Stimulated activated CD4-positive, alpha-beta T cell treated with anti-CD3 and anti-CD28 coated beads, TNF-alpha, amount 100 ng/mL, for 4 hours (primary cell): ENCODE measurements around the gene GLB1L2.

Source experiments
- DNase-seq, 3 experiments: peaks; one replicate each; pipeline ENCODE4 v3.0.0-alpha.2; 2020; ENCODE audit warnings: low read depth in 3 of 3

GLB1L2 gene

DNA sequence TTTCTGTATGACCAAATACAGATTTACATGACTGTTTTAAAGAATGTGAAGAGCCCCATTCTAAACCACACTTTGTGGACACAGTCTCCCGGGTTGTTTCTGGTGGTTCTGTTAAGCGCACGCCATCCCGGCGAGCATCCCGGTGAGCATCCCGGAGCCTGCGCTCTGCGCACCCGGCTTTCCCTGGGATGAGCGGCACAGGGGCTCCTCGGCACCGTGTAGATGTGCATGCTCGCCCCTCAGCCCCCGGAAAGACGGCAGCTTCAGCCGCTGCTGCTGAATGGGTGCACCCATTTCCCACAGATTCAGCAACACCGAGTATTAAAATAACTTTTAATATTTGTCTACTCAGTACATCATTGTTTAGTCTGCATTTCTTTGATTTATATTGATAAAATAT, 36.0 kb downstream of the GLB1L2 start:
- DNase-seq: no peak

DNA sequence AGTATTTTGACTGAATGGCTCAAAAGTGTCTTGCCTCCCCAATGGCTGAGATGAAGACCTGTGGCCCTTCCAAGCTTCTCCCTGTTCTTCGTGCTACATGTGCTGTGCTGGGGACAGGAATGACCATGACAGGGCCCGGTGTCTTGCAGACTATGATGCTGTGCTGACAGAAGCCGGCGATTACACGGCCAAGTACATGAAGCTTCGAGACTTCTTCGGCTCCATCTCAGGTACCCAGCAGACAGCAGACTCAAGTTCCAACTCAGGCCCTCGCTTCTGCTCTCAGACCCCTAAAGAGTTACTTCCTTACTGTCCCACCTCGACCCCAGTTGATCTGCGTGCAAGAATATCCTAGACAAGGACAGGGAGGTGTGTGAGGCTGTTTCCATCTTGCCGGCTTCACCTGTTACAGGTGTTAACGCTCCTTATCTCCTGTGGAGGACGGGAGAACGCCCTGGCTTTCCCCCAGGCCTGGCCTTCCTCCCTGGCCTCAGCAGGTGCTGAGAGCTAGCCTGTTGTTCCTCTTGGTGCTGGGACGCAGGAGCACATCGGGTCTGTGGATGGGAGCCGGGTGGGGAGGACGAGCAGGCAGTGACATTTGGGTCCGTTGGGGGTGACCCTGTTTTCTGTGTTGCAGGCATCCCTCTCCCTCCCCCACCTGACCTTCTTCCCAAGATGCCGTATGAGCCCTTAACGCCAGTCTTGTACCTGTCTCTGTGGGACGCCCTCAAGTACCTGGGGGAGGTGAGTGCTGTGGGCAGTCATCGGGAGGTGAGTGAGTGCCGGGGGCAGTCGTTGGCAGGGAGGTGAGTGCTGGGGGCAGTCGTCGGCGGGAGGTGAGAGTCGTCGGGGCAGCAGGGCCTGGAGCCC, 38.1 kb downstream of the GLB1L2 start:
- DNase-seq: no peak

DNA sequence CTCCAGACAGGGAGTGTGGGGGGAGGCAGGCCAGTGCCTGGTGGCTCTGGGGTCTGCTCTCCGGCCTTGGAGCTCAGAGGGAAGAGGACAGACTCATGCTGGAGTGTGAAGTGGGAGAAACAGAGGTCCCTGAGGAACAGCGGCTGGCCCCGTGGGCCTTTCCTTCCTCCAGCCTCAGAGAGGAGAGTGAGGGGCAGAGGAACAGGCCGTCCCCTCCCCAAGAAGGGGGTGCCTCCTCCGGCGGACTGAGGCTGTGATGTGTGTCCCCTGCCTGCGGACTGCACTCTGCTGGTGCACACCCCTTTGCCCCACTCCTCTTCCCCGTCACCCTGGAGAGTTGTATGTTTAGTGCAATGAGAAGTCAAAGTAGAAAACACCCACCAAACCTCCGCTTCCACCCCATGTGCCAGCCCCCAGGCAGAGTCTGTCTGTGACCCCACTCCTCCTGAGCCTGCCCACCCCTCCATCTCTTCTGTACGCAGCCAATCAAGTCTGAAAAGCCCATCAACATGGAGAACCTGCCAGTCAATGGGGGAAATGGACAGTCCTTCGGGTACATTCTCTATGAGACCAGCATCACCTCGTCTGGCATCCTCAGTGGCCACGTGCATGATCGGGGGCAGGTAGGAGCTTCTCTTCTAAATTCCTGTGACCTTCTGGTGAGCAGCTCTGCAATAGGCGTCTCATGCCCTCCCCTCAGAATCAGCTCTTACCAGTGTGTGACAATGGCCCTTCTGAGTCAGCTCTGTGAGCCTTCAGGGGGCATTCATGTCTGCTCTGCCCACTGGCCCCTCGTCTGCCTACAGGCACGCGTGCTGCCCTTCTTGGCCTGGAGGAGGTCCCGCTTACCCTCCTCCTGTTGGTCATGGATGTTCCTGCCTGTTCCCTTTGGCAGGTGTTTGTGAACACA, 39.0 kb downstream of the GLB1L2 start:
- DNase-seq: no peak

DNA sequence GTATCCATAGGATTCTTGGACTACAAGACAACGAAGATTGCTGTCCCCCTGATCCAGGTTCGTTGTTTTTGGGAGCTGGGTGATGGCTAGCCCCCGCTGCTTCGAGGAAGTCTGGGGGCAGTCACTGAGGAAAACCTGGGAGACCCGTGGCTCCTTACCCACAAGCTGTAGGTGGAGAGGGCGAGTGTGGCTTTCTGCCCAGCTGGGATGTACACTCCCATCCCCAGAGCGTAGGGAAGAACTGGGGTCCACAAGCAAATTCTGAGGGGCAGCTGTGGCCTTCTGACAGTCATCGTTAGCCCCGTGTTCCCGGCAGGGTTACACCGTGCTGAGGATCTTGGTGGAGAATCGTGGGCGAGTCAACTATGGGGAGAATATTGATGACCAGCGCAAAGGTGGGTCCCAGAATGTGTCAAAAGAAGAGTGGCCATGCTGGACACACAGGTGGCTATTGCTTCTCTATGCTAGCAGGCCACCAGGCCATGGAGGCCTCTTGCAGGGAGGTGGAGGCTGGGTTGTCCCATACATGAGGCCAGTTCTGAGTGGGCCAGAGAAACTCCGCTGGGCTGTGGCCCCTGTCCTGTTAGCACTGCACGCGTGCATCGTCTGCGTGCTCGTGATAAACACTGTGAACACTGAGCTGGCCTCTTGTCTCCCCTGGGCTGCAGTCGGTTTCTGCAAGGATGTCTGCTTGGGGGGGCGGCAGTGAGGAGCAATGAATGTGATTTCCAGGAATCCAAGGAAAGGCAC, 39.8 kb downstream of the GLB1L2 start:
- DNase-seq: no peak

DNA sequence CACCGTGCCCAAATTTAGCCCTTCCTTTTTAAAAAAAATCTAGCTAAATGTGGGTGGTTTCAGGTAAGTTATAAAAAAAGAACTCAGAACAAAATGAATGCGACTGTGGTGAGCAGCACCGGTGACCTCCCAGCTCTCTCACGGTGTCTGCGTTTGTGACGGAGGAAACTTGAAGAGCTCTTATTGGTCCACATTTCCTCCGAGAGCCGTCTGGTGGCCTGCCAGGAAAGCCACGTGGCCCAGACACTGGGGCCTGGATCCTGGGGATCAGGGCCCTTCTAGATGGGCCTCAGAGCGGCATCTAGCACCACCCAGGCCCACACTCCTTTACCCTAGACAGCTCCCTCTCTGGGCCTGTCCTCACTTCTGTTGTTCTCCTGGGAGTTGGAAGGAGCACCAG, 40.7 kb downstream of the GLB1L2 start:
- DNase-seq: no peak

DNA sequence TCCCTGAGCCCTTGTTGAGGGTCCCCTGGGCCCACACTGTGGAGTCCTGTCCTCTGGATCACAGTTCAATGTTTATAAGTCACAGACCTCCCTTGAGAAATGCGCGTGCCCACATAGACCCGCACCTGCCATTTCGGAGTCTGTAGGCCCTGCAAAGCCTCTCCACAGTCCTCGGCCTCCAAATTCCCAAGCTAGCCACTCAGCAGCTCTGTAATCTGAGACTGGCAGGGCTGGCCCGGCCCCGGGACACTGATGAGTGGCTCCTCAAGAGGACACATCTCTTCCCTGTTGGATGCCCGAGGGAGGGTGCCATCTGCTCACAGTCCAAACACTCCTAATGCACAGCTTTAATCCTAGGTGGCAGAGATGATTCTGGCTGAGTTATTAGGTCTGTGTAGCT, 41.2 kb downstream of the GLB1L2 start:
- no peak for DNase-seq

- DNase-seq: no peak
Measured at GRCh38 chr11:134373591-134374052, 41.8 kb downstream of the GLB1L2 start.

GRCh38 chr11:134374171-134374570, 42.4 kb downstream of the GLB1L2 start:
- DNase-seq: no peak

- no peak for DNase-seq
Measured at GRCh38 chr11:134374891-134375550, 43.2 kb downstream of the GLB1L2 start.

- no peak for DNase-seq
Measured at GRCh38 chr11:134376150-134376921, 44.5 kb downstream of the GLB1L2 start.

GRCh38 chr11:134377876-134378275, 46.1 kb downstream of the GLB1L2 start:
- no peak for DNase-seq

GRCh38 chr11:134379241-134379640, 47.5 kb downstream of the GLB1L2 start:
- no peak for DNase-seq

GRCh38 chr11:134380229-134380628, 48.4 kb downstream of the GLB1L2 start:
- no peak for DNase-seq

DNA sequence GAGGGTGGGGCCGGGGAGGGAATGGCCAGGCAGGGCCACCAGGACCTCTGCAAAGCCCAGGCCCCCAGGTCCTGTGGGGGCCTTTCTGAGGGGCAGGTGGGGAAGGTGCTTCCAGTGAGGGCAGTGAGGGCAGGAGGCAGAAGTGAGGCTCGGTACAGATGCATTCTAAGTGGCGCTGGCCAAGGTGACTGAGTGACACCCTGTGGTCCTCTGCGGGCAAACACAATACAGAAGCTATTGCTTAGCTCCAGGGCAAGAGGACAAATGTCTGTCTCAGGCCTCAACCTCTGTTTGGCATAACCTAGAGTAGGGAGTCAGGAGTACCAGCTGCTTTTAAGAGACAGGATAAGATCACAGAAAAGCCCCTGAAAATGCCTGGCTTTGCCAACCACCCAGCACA, 49.0 kb downstream of the GLB1L2 start:
- DNase-seq: no peak

DNA sequence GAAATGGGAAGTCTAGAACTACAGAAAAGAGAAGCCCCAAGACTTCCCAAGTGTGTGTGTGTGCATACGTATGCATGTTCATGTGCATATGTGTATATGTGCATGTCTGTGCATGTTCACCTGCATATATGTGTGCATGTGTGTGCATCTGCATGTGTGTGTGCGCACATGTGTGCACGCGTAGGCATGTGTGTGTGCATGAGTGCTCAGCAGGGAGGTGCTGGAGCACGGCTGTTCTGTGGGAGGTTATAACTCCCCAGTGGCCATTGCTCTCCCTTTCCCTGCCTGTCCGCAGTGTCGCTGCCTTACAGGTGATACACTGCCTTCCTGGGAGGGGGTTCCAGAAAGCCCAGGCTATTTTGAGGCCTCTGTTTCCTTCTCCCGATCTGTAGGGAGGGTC, 50.5 kb downstream of the GLB1L2 start:
- no peak for DNase-seq

- no peak for DNase-seq
Measured at GRCh38 chr11:134382830-134383229, 51.0 kb downstream of the GLB1L2 start.

DNA sequence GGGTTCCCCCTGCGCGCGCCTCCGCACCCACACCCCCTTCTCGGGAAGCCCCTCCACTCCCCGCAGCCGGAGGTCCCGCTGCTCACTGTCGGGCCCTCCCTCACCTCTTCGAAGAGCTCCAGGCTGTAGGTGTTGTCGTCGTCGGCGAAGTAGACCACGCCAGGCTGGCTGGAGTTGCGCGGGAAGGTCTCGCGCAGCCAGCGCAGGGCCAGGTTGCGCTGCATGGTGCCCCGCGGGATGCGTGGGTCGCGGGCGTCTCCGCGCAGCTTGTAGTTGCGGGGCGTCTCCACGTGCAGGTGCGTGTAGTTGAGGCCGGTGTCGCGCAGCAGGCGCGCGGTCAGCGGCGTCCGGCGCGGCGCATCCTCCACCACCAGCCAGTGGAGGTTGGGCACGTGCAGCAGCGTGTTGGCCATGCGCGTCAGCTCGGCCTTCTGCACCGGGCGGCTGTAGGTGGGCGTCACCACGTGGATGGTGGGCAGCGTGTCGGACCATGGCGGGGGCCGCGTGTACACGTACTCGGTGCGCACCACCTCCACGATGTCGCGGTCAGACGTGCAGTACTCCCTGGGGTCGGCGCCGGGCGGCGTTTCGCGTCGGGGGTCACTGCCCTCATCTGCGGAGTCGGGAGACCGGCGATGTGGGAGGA, 51.9 kb downstream of the GLB1L2 start:
- no peak for DNase-seq

DNA sequence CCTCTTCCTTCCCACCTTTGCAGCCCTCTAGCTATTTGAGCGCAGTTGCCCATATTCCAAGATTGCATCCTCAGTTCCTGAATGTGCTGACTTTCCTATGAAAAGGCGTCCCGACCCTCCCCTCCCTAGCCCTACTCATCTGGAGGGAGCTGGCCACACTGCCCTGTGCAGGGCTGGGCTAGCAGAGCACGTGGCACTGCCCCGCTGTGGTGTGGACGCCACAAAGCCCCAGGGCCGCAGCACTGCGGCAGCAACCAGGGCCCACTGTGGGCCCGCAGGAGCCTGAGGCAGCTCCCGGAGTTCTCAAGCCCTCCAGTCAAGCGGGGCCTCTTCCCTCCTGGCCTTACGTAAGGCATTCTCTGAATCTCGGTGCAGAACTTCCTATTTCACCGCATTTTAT, 52.6 kb downstream of the GLB1L2 start:
- DNase-seq: no peak

DNA sequence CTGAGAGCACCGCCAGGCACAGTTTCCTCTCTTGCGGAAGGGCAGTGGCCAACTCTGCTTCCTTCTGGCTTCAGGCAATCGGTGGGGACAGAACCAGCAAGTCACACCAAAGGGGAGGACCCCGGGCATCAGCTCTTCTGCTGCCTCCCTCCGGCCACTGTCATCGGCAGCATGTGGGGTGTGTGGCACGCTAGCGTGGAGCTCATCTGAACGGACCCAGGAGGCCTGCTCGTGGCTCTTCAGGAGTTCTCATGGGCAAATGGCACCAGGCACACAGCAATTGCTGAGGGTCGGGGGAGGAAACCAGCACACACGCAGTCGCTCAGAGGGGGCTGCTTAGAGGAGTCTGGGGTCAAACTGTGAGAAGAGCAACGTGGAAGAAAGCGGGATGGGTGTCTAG, 53.4 kb downstream of the GLB1L2 start:
- DNase-seq: no peak
